NK-92 treated with Interleukin-12 subunit alpha and Interleukin-12 subunit beta, amount 100 ng/mL, for 24 hours (cell line): ENCODE results near the gene TFR2.

Experiments
- DNase-seq: peaks from one replicate; lab custom pipeline; 2025; lab: John Stamatoyannopoulos, UW

Gene TFR2

GRCh38 chr7:100654908-100655831, 13.8 kb upstream of the TFR2 start:
- no peak for DNase-seq

DNA sequence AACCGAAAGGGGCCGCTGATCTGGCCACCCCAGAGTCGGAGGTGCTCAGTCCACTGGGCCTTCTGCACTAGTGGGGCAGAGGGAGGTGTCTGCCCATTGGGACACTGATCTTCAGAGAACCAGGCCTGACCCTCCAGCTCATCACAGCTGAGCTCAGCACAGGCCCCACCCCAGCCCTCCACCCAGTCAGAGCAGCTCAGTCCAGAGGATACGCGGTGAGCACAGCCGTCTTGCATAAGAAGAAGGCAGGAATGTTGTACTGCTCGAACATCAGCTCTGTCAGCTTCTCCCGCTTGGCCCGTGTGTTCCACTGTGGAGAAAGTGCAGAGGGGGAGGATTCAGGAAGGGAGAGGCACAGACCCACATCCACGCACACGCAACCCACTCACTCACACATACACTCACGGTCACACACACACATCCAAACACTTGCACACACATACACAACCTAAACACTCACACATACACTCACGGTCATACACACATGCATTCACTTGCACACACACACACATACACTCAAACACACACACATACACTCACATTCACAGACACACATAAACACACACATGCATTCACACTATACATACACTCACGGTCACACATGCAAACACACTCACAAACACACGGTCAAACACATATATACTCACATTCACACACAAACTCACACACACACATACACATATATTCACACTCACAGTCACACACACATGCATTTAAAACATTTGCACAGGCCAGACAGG, 8.6 kb upstream of the TFR2 start:
- DNase-seq, result no peak

GRCh38 chr7:100642534-100642907, 1.2 kb upstream of the TFR2 start:
- DNase-seq, result no peak

- no peak for DNase-seq
Observed at GRCh38 chr7:100641860-100642533, 645 bp upstream of the TFR2 start.

DNA sequence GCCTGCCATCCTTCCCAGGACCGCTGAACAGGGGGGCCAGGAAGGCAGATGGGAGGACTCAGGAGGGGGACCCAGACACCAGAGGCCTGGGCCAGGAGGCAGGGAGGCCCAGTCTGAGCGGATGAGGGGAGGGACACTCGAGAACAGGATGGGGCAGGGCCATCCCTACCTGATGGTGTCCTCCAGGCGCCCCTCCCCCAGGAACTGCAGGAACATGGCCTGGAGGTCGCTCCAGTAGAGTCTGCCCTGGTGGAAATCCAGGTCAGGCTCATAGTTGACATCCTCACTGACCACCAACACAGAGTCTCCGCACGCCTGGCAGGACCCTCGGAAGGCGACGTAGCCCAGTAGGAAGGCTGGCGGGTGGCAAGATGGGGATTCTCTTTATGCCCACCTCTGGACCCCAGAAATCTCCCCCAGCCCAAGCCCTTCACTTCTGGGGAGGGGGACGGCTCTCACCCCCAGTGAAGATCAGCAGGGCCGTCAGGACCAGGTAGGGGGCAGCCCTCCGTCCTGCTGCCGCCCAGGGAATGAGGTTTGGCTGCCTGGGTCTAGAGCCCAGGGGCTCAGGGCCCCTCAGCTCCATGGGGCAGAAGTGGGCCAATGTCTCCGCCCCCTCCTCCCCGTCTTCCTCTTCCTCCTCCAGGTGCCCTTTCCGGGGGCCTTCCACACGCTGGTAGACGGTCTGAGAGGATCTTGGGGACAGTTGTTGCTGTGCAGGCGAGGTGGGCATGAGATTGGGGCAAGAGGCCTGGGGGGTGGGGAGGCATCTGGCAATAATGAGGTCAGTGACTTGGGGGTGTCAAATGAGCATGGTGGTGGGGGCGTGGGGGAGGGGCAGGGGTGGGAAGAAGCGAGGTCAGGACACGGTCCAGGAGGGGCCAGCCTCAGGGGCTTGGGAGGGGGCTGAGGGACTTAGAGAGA, 573 bp downstream of the TFR2 start:
- DNase-seq, result no peak

GRCh38 chr7:100639995-100640516, 1.3 kb downstream of the TFR2 start:
- DNase-seq, result no peak

GRCh38 chr7:100632951-100633717, 8.2 kb downstream of the TFR2 start:
- peak; percentile 53 for DNase-seq

DNA sequence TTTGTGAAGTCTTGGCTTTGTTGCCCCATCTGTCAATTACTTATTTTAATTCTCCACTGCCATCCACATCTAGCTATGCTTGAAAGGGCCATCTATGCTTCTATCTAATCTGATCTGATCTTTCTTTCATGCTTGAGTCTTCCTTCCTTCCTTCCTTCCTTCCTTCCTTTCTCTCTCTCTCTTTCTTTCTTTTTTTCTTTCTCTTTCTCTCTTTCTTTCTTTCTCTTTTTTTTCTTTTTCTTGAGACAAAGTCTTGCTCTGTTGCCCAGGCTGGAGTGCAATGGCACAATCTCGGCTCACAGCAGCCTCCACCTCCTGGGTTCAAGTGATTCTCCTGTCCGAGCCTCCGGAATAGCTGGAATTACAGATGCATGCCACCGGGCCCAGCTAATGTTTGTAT, 11.3 kb downstream of the TFR2 start:
- no peak for DNase-seq

DNA sequence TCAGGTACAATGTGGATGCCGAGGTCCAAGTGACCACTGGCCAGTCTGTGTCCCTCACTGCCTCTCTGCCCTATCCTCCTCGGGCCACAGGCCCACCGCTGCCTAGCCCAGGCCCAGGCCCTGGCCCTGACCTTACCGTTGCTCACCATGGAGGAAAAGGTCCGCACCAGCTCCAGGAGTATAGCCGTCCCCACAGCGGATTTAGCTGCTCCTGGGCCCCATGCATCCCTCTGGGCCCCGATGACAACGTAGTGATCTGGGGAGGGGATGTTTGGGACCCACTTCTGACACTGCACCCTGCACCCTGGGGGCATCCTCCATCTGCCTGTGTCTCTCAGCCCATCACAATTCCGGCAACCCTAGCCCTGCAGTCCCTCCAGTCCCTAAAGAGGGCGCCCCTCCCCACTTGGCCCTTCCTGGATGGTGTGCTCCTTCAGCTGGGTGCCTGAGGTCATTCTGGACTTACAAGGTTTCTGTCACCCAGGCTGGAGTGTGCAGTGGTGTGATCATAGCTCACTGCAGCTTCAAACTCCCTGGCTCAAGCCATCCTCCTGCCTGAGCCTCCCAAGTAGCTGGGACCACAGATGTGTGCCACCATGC, 12.1 kb downstream of the TFR2 start:
- no peak for DNase-seq

- no peak for DNase-seq
Observed at GRCh38 chr7:100627238-100627549, 14.2 kb downstream of the TFR2 start.

GRCh38 chr7:100626530-100627237, 14.7 kb downstream of the TFR2 start:
- DNase-seq, result peak; percentile 87

DNA sequence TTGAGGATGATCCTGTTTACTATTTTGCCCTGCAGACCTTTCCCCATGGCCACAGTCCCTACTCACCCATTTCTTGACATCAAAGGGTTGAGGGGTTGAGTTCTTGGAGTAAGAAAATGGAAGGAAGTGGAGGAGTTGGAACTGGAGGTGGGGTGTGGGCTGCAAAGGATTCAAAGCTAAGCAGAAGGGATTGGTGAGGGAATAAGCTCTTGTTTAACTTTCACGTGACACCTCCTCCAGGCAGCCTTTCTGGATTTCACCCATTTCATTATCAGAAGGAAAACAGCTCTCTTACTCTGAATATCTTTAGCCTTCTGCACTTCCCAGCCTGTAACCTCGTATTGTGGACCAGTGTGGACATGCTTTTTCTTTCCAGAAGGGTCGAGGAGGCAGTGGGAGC, 15.3 kb downstream of the TFR2 start:
- DNase-seq, result no peak

DNA sequence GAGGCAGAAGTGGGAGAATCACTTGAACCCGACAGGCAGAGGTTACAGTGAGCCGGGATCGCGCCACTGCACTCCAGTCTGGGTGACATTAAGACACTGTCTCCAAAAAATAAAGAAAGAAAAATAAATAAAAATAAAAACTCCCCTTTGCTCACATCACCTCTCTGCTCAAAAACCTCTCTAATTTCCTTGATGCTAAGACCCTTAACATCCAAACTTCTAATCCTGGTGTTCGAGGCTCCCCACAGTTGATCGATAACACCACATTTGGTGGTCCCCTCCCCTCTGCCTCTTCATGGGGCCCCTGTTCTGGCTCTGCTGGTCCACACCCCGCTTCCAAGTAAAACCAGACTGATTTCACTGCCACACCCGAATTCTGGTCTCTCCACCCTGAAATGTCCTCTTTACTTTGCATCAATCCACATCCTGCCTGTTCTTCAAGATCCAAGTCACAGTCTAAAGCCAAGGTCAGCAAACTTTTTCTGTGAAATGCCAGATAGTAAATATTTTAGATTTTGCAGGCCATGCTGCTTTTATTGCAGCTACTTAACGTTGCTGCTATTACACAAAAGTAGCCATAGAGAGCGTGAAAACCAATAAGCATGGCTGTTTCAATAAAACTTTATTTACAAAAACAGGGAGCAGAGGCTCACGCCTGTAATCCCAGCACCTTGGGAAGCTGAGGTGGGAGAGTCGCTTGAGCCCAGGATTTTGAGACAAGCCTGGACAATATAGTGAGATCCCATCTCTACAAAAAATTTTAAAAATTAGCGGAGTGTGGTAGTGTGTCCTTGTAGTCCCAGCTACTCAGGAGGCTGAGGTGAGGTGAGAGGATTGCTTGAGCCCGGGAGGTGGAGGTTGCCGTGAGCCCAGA, 17.2 kb downstream of the TFR2 start:
- no peak for DNase-seq

GRCh38 chr7:100621554-100621953, 19.8 kb downstream of the TFR2 start:
- no peak for DNase-seq

DNA sequence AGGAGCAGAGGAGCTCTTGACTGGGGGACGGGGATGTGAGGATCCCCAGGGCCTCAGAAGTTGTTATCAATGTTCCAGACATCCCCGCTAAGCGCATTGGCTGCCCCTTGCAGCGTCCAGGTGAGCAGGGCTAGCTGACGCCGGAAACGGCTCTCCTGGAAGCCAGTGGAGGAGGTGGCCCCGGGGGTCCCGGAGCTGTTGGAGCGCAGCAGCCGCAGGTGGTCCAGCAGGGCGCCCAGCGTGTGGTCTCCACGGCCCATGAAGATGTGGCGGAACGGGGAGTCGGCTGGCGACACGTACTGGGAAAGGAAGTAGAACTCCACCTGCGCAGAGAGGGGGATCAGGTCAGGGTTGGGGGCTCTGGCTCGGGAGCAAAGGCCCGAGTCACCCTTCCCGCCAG, 20.5 kb downstream of the TFR2 start:
- no peak for DNase-seq

- DNase-seq, result no peak
Observed at GRCh38 chr7:100620239-100620638, 21.1 kb downstream of the TFR2 start.

- DNase-seq, result no peak
Observed at GRCh38 chr7:100614308-100614861, 27.0 kb downstream of the TFR2 start.

DNA sequence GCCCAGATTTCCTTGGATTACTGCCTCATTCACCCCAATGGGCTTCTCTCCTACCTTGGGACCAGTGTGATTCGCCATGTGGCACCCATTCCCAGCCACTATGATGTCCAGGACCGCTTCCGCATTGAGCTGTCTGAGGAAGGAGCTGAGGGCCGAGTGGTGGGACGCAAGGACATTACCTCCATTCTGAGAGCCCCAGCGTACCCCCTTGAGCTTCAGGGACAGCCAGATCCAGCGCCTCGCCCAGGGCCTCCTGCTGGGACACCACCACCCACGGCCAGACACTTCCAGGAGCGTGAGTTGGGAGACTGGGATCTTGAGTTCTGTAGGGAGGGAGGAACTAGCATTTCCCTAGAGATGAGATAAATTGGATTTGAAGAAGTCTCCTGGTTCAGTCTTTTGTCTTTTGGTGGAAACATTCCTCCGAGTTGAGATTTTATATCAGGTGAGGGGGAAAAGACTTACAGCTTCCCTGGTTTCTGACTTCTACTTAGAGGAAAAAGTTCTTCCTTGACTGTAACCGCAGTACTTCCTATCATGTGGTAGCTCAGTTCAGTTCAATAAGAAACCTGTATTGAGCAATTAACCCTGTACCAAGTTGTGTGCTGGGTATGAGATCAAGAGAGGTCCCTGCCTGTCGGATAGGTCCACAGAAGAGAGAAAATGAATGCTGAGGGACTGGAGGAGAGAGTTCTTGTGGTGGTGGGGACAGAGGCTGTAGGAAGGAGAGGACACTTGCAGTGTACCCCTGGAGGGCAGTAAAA, 27.8 kb downstream of the TFR2 start:
- DNase-seq, result no peak
